Astrocyte (in vitro differentiated cells and primary cell): ENCODE results near the gene MOB3B. TPM values are rescaled to one million over a fixed set of nuclear protein-coding genes. Genes with fewer than 3 reads are reported as not detected.

Source experiments
- DNase-seq: peaks from one replicate; pipeline ENCODE4 v3.0.0-alpha.2; 2010; ENCODE audit warnings: low read depth
- FAIRE-seq: peaks from 2 replicates; lab custom pipeline; 2011; peaks lifted over from hg19 to GRCh38; lab: Jason Lieb, UNC
- H2AFZ ChIP-seq: 2 replicates; pipeline ENCODE4 v1.6.0; 2012; ENCODE audit warnings: low read depth, low read length, inconsistent platforms
- H3K27ac ChIP-seq: 2 replicates; pipeline ENCODE4 v1.5.1; 2011; ENCODE audit warnings: low read depth, low read length, inconsistent platforms
- H3K27me3 ChIP-seq: 2 replicates; pipeline ENCODE4 v1.6.0; 2011; ENCODE audit warnings: low read length, inconsistent platforms; ENCODE audit not compliant: insufficient read depth
- H3K36me3 ChIP-seq: 2 replicates; pipeline ENCODE4 v1.5.1; 2011; ENCODE audit warnings: low read length, inconsistent platforms; ENCODE audit not compliant: insufficient read depth
- H3K4me1 ChIP-seq: 2 replicates; pipeline ENCODE4 v1.5.1; 2011; ENCODE audit warnings: low read length, inconsistent platforms; ENCODE audit not compliant: insufficient read depth
- H3K4me2 ChIP-seq: 2 replicates; pipeline ENCODE4 v1.6.0; 2012; ENCODE audit warnings: low read length, inconsistent platforms
- H3K4me3 ChIP-seq: 2 replicates; pipeline ENCODE4 v1.5.1; 2011; ENCODE audit warnings: low read depth, mild to moderate bottlenecking, low read length, inconsistent platforms; ENCODE audit not compliant: insufficient read depth
- H3K79me2 ChIP-seq: 2 replicates; pipeline ENCODE4 v1.6.0; 2012; ENCODE audit warnings: mild to moderate bottlenecking, low read length, inconsistent platforms; ENCODE audit not compliant: insufficient read depth
- H3K9ac ChIP-seq: 2 replicates; pipeline ENCODE4 v1.6.0; 2012; ENCODE audit warnings: mild to moderate bottlenecking, low read length, inconsistent platforms
- H3K9me3 ChIP-seq: 2 replicates; pipeline ENCODE4 v1.5.1; 2012; ENCODE audit warnings: low read depth, mild to moderate bottlenecking, low read length, inconsistent platforms; ENCODE audit not compliant: insufficient read depth
- H4K20me1 ChIP-seq: 2 replicates; pipeline ENCODE4 v1.6.0; 2012; ENCODE audit warnings: low read length, inconsistent platforms; ENCODE audit not compliant: insufficient read depth
- H3K27ac Mint-ChIP-seq: one replicate; pipeline ENCODE4 v1.8.0; 2021; ENCODE audit warnings: mild to moderate bottlenecking, mixed read lengths; ENCODE audit not compliant: unreplicated experiment
- H3K27me3 Mint-ChIP-seq: one replicate; pipeline ENCODE4 v1.8.0; 2021; ENCODE audit warnings: low read depth, mixed read lengths; ENCODE audit not compliant: unreplicated experiment
- H3K36me3 Mint-ChIP-seq: one replicate; pipeline ENCODE4 v1.8.0; 2021; ENCODE audit warnings: low read depth, mixed read lengths; ENCODE audit not compliant: unreplicated experiment
- H3K4me1 Mint-ChIP-seq: one replicate; pipeline ENCODE4 v1.8.0; 2021; ENCODE audit warnings: low read depth, mixed read lengths; ENCODE audit not compliant: unreplicated experiment
- H3K4me3 Mint-ChIP-seq: one replicate; pipeline ENCODE4 v1.8.0; 2021; ENCODE audit warnings: mild to moderate bottlenecking, moderate library complexity, mixed read lengths; ENCODE audit not compliant: unreplicated experiment
- H3K9me3 Mint-ChIP-seq: one replicate; pipeline ENCODE4 v1.8.0; 2021; ENCODE audit warnings: mild to moderate bottlenecking, mixed read lengths; ENCODE audit not compliant: unreplicated experiment
- EZH2 ChIP-seq: IDR thresholded peaks from 2 replicates; pipeline ENCODE4 v1.6.1; 2012; ENCODE audit warnings: mild to moderate bottlenecking, low read length, inconsistent platforms; ENCODE audit not compliant: insufficient read depth
- total RNA-seq: library from RNA; stranded (reverse); gene quantifications from 2 replicates; pipeline ENCODE4 v1.2.1, GENCODE V29; 2021
- TF ChIP-seq, protein P1 (sequence below): IDR thresholded peaks from 2 replicates; pipeline ENCODE4 v1.5.1; 2011; ENCODE audit warnings: low read depth, mild to moderate bottlenecking, inconsistent platforms, low read length, moderate library complexity; ENCODE audit not compliant: insufficient read depth

Gene MOB3B
- total RNA-seq, 1 donor from 2014 or later, result 3.9 TPM

DNA sequence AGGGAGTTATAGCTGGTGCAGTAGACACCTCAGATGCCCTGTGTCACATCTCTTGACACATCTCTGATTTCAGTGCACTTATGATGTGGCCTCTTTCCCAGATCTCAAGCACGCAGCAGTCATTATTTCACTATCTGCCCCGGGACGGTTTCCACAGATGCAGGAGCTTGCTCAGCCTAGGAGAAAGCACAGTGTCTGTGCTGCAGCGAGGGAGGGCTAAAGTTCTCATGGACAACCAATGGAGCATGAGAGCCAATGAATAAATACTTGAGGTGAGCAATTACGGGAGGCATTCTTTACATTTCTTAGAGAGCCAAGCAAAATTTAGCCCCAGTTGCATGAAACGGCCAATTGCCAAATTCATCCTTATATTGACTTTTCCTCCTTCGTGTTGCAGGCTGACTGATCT lies 7.4 kb upstream of the MOB3B start:
- Histone ChIP-seq H3K9ac (no peak overlapping the region), H3K9me3 (no peaks in the 10 kb centered on the region), H3K4me3 (no peak overlapping the region), H3K36me3 (no peaks in the 10 kb centered on the region), H2AFZ (no peak overlapping the region), H3K4me2 (no peak overlapping the region), H3K79me2 (no peaks in the 10 kb centered on the region), H3K4me1 (no peaks in the 10 kb centered on the region), H3K27me3 (no peaks in the 10 kb centered on the region), H3K27ac (no peak overlapping the region), H4K20me1 (no peaks in the 10 kb centered on the region)
- TF ChIP-seq, protein P1, sequence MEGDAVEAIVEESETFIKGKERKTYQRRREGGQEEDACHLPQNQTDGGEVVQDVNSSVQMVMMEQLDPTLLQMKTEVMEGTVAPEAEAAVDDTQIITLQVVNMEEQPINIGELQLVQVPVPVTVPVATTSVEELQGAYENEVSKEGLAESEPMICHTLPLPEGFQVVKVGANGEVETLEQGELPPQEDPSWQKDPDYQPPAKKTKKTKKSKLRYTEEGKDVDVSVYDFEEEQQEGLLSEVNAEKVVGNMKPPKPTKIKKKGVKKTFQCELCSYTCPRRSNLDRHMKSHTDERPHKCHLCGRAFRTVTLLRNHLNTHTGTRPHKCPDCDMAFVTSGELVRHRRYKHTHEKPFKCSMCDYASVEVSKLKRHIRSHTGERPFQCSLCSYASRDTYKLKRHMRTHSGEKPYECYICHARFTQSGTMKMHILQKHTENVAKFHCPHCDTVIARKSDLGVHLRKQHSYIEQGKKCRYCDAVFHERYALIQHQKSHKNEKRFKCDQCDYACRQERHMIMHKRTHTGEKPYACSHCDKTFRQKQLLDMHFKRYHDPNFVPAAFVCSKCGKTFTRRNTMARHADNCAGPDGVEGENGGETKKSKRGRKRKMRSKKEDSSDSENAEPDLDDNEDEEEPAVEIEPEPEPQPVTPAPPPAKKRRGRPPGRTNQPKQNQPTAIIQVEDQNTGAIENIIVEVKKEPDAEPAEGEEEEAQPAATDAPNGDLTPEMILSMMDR, result no peak
- no peak for TF ChIP-seq EZH2
- no peaks in the 10 kb centered on the region for H3K9me3 Mint-ChIP-seq
- H3K36me3 Mint-ChIP-seq, result peaks cover 2% of the 10 kb centered on the region
- FAIRE-seq, result no peak
- no peak overlapping the region for H3K27ac Mint-ChIP-seq
- no peaks in the 10 kb centered on the region for H3K27me3 Mint-ChIP-seq
- no peak overlapping the region for H3K4me3 Mint-ChIP-seq
- H3K4me1 Mint-ChIP-seq, result peaks cover 8% of the 10 kb centered on the region
- DNase-seq, result no peak

GRCh38 chr9:27536168-27536567 lies 6.6 kb upstream of the MOB3B start:
- Histone ChIP-seq H3K4me1 (no peaks in the 10 kb centered on the region), H3K79me2 (no peaks in the 10 kb centered on the region), H3K27me3 (no peaks in the 10 kb centered on the region), H3K9me3 (no peaks in the 10 kb centered on the region), H3K4me3 (no peak overlapping the region), H3K9ac (no peak overlapping the region), H3K27ac (no peak overlapping the region), H2AFZ (no peak overlapping the region), H4K20me1 (no peaks in the 10 kb centered on the region), H3K4me2 (no peak overlapping the region), H3K36me3 (no peaks in the 10 kb centered on the region)
- FAIRE-seq (no peak), DNase-seq (no peak)
- Mint-ChIP-seq H3K27ac (no peak overlapping the region), H3K27me3 (no peaks in the 10 kb centered on the region), H3K9me3 (no peaks in the 10 kb centered on the region), H3K4me3 (no peak overlapping the region), H3K36me3 (peaks cover 2% of the 10 kb centered on the region), H3K4me1 (peaks cover 8% of the 10 kb centered on the region)
- TF ChIP-seq EZH2, result no peak
- TF ChIP-seq, protein P1, result no peak

DNA sequence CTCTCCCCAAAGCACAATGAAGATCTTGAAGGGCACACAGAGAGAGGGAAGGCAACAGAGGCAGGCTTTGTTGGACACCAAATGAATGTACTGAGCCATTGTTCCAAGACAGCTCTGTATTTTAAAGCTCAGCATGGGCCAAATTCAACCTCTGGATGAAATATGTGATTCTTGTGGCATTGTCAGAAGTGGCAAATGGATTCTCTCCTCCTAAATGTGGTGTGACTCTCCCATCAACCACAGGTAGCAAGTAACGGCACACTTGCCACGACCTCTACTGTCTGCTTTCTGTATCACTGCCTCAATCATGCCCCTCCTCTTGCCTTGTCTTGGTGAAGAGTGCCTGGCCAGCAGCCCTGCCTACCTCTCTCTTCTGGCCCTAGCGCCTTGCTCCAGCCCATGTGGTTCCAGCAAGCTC lies 6.1 kb upstream of the MOB3B start:
- no peak overlapping the region for H3K4me2 ChIP-seq
- no peak for FAIRE-seq
- Mint-ChIP-seq H3K27me3 (no peaks in the 10 kb centered on the region), H3K27ac (no peak overlapping the region), H3K36me3 (no peaks in the 10 kb centered on the region), H3K9me3 (no peaks in the 10 kb centered on the region), H3K4me3 (no peak overlapping the region), H3K4me1 (peaks cover 8% of the 10 kb centered on the region)
- no peaks in the 10 kb centered on the region for H3K79me2 ChIP-seq
- no peak overlapping the region for H3K27ac ChIP-seq
- H3K9ac ChIP-seq, result no peak overlapping the region
- H3K27me3 ChIP-seq, result no peaks in the 10 kb centered on the region
- H3K4me3 ChIP-seq, result no peak overlapping the region
- H3K4me1 ChIP-seq, result no peaks in the 10 kb centered on the region
- no peaks in the 10 kb centered on the region for H4K20me1 ChIP-seq
- DNase-seq, result no peak
- H2AFZ ChIP-seq, result no peak overlapping the region
- TF ChIP-seq, protein P1, result no peak
- TF ChIP-seq EZH2, result no peak
- no peaks in the 10 kb centered on the region for H3K9me3 ChIP-seq
- H3K36me3 ChIP-seq, result no peaks in the 10 kb centered on the region
